Fibroblast of skin of abdomen (primary cell): ENCODE data around the gene NEMP2.
"Not testable (repeated sequence)": the region's sequence is repeated elsewhere in the genome, so short reads cannot be mapped to it uniquely, and the experiment has no call there.

Source experiments
- DNase-seq: peaks from one replicate; pipeline ENCODE4 v3.0.0-alpha.2; 2013

Gene NEMP2

DNA sequence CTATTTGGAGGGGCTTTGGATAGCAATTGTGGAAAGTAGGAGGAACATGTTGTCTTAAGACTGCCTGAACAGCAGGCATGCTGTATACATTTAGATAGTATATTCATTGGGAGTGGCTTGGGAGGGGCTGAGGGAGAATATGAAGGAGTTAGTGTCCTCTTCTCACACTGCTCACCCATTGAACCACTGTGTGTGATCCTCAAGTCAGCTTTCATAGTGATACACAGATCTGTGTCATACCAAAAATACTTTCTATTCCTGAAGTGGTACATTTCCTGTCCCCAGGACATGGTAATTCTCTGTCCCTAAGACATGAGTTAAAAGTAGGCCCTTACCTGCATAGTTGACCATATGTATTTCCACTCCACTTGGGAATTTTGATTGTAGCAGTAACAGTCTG, 9.6 kb downstream of the NEMP2 start:
- DNase-seq, result no peak

DNA sequence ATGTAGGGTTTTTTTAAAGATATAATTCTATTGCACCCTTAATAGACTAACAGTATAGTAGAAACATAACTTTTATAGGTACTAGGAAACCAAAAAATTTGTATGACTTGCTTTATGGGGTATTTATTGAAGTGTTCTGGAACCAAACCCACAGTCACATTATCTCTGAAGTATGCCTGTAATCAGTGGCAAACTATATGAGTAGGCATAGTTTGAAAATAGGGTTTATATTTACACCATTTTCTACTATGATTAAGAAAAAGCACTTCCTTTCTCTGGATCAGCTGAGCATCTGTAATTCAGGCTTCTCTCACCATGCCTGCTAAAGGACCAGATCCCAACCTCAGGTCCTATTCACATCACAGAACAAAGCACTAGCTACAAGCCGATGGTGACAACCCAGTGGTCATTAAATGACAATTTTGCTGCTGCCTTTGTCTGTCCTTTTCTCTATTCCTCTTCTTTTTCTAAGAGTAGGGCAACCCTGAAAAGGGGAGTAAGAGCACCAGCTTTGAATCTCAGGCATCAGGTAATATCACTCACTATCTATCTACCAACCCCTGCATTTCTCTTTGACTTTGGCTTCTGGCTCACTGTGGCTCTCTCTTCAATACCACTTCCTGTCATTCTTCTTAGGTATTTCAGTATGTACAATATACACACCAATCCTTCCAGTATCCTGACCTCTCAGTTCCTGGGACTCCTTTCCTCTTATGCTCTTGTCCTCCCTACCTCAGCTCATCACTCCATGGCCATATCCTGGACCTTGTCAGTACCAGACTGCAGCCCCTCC, 14.4 kb downstream of the NEMP2 start:
- no peak for DNase-seq

GRCh38 chr2:190517468-190517867, 17.1 kb downstream of the NEMP2 start:
- no peak for DNase-seq

DNA sequence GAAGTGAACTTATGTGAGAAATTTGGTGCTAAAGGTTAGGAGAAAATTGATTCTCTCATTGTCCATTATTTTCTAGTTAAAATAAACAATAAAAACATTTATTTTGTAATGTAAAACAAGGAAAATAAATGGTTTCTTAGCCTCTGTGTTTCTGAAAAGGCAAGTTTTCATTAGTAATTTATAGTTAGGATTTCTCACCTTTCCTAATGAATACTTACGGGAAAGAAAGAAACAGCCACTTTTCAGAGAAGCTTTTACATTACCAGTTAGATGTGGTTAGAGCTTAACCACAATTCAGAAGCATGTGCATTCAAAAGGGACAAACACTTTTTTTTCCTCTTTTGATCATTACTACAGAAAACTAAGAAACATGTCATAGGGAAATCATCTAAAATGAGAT, 18.8 kb downstream of the NEMP2 start:
- DNase-seq, result no peak

- DNase-seq, result peak; percentile 21
Measured at GRCh38 chr2:190514676-190515075, 19.8 kb downstream of the NEMP2 start.

DNA sequence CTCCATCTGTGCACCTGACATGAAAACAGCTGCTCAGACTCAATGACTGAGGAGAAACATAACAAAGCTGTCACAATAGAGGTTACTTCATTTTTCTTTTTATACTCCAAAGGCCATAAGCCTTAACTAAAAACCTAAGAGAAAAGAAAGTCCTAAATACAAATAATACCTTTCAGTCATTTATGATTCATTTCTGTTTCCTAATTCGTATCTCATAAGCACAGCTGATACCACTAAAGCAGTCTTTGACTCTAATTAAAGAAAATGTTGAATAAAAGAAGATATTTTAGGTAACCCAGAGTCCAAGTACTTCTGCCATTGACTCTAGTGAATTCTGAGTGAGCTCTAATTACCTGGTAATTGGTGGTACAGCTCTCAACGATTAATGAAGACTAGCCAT, 20.6 kb downstream of the NEMP2 start:
- no peak for DNase-seq

- no peak for DNase-seq
Measured at GRCh38 chr2:190512539-190513095, 21.9 kb downstream of the NEMP2 start.

DNA sequence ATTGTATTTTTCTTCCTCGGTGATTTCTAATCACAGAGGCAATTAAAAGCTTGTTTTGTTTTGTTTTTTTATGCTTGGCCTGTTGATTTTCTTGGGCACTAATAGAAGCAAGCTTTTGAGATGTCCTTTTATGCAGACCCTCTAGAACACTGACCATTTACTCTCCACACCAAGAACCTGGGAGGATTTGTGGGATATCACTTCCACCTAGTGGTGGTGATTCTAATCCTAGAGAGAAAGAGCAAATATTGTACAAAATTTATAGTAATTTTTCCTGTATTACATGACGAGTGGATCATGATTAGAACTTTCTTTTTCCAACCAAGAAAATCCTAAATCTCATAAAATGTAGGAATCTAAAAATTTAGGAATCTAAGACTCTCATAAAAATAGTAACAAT, 23.4 kb downstream of the NEMP2 start:
- peak; percentile 38 for DNase-seq

- DNase-seq, result not testable (repeated sequence)
Measured at GRCh38 chr2:190509895-190510294, 24.6 kb downstream of the NEMP2 start.

GRCh38 chr2:190507135-190507534, 27.4 kb downstream of the NEMP2 start:
- DNase-seq, result no peak

DNA sequence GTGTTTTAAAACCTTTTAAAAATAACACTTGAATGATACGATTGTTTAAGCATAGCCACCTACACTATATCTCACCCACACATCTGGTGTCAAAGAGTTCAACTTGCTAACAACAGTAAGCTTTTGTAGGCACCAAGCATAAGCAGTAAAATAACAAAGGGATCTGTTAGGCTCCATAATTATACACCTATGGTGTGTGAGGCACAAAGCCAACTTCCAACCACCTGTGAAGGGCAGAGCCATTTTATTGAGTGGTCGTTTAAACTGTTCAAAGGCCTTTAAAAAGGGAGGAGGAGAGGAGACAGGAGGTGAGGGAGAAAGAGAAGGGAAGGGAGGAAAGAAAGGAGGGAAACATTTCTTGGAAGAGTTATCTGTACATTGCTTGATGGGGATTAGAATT, 27.9 kb downstream of the NEMP2 start:
- no peak for DNase-seq

DNA sequence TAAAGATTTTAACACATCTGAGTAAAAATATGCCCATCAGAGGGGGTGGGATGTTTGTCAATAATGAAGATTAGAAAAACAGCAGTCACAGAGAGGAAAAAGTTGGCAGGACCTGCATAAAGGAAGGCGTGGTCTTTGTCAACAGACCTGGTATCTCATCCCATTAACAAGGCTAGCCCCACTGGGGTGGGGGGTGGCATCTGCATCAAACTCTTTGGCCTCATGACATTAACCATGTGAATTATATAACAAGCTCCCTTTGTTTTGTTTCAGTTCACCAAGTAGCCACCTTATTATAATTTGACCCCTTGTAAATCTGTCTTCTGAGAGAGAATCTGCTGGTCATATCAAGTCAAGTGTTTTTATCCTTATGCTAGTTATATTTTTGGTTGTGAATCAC, 28.8 kb downstream of the NEMP2 start:
- DNase-seq, result no peak

DNA sequence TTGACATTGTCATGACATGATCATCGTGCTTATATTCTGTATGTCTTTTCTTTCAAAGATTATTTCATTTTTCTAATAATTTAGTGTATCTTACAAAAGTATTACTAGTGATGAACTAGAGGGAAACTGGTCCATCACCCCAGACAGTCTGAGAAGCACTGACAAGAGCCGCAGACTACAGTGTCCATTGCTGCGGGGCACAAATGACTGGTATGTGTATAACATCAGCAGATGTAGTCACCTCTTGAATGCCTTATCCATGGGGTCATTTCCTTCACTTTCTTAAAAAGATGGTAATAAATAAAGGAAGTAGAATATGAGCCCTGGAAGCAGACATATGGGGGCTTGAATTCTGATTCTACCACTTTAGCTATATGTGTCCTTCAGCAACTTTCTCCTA, 29.6 kb downstream of the NEMP2 start:
- DNase-seq, result no peak

- no peak for DNase-seq
Measured at GRCh38 chr2:190503088-190503487, 31.4 kb downstream of the NEMP2 start.

DNA sequence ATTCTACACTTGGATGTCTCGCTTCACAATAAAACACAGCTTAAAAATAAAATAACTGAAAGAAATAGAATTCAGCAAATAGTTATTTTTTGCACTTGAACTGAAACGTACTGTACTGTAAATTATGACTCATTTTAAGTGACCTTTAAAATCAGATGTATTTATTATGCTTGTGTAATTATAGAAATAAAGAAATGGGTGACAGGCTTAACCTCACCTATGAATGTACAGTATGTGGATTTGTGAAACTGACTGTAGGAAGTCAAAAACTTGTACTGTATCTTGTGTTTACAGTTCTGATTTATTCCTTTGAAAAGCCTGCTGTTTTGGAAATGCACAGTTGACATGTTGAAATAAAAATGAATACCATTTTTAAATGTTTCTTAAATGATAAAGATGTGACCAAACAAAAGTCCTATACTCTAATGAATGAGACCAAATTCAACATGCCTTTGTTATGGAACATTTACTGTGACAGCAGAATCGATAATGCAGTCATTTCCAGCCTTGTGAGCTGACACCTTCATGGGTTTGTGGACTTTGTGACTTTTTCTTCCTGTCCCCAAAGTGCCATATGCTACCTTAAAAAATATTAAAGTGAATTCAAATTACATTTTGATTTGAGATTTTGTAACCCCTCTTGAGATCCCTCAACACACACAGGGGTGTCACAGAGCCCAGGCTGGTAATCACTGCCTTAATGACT, 32.7 kb downstream of the NEMP2 start:
- DNase-seq, result no peak

DNA sequence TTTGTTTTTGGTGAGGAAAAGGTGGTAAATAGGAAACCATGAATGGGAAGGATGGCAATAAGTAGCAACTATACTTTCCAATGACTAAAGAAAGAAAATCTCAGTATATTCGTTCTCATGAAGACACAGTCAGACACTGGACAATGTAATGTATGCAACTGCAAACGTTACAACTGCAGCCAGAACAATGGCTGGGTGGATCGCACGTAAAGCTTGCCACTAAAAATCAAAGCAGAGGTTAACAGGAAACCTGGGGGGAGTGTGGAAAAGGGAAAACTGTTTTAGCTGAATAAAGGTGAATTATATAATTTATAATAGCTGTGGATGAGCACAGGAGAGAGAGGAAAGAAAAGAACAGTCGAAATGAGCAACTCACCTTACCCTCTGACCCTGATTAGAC, 33.3 kb downstream of the NEMP2 start:
- no peak for DNase-seq

GRCh38 chr2:190500054-190500502, 34.4 kb downstream of the NEMP2 start:
- DNase-seq, result no peak

DNA sequence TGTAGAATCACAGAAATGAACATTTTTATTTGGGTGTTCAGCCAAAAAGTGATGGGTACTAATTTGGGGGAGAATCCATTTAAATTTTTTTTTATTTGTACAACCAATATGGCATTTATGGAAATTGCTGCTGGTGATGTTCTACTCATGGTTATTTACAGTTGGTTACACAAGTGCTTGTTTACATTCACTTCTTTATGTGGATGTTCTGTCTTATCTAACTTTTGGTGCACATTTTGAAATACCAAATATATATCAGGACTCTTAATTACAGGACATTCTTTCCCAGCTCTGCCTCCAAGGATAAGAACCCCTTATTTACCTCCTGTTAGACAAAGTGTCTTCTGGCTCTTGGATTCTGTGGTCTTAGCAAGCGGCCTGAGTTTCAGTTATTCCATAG, 35.2 kb downstream of the NEMP2 start:
- DNase-seq, result no peak

- DNase-seq, result no peak
Measured at GRCh38 chr2:190497428-190497827, 37.1 kb downstream of the NEMP2 start.

DNA sequence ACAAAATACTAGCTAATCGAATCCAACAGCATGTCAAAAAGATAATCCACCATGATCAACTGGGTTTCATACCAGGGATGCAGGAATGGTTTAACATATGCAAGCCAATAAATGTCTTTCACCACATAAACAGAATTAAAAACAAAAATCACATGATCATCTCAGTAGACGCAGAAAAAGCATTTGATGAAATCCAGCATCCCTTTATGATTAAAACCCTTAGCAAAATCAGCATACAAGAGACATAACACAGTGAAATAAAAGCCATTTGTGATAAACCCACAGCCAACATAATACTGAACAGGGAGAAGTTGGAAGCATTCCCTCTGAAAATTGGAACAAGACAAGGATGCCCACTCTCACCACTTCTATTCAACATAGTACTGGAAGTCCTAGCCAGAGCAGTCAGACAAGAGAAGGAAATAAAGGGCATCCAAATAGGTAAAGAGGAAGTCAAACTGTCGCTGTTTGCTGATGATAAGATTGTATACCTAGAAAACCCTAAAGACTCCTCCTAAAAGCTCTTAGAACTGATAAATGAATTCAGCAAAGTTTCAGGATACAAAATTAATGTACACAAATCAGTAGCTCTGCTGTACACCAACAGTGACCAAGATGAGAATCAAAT, 39.8 kb downstream of the NEMP2 start:
- not testable (repeated sequence) for DNase-seq

- DNase-seq, result no peak
Measured at GRCh38 chr2:190493095-190493494, 41.4 kb downstream of the NEMP2 start.

DNA sequence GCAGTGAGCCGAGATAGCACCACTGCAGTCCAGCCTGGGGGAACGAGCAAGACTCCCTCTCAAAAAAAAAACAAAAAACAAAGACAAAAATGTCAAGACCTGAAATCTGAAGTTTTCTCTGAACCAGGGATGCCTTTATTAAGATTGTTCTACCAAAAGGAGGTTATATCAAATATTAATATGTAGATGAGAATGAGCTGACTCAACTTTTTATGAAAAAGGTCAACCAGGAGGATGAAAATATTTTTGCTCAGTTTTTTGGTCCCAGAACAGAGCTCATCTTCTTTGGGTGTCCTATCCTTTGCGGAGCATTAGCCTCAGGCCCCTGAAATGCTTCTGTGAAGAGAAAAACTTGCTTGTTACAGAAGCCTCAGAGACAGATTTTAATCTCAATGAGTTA, 44.0 kb downstream of the NEMP2 start:
- DNase-seq, result no peak

- DNase-seq, result no peak
Measured at GRCh38 chr2:190489475-190489874, 45.0 kb downstream of the NEMP2 start.
